ENCODE results near the gene SYNM.
A peak's percentile ranks its signal among the peaks of the same experiment; 100 is the strongest.
"Not testable (repeated sequence)": the region's sequence is repeated elsewhere in the genome, so short reads cannot be mapped to it uniquely, and the experiment has no call there.

Gene SYNM

GRCh38 chr15:99109555-99110021 is 4.7 kb downstream of the SYNM start:
- DNase-seq, result no peak

DNA sequence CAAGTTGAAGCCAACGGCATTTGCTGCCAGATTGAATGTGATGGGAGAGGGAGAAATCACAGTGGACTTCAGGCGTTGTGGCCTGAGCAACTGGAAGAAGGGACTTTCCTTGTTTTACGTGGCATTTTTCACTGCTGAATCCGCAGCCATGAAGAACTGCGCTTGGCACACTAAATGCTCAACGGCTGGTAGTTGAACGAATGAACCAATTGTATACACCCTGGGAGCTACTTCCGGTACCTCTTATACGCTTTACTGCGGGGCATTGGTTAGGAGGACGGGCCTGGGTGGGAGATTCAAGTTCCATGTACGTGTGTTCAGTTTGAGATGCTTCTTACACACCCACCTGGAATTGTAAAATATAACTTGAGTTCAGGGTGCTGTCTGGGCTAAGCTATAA is 5.2 kb downstream of the SYNM start:
- no peak for DNase-seq

- DNase-seq, result no peak
These were observed 5.9 kb downstream of the SYNM start for GRCh38 chr15:99110581-99111320.

DNA sequence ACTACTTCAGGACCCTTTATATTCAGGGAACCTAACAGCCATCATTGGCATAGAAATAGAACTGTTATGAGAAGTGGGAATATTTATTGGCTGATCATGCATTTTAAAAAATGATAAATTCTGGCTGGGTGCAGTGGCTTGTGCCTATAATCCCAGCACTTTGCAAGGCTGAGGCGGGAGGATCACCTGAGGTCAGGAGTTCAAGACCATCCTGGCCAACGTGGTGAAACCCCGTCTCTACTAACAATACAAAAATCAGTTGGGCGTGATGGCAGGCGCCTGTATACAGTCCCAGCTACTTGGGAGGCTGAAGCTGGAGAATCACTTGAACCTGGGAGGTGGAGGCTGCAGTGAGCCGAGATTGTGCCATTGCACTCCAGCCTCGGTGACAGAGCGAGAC is 6.8 kb downstream of the SYNM start:
- DNase-seq, result not testable (repeated sequence)

DNA sequence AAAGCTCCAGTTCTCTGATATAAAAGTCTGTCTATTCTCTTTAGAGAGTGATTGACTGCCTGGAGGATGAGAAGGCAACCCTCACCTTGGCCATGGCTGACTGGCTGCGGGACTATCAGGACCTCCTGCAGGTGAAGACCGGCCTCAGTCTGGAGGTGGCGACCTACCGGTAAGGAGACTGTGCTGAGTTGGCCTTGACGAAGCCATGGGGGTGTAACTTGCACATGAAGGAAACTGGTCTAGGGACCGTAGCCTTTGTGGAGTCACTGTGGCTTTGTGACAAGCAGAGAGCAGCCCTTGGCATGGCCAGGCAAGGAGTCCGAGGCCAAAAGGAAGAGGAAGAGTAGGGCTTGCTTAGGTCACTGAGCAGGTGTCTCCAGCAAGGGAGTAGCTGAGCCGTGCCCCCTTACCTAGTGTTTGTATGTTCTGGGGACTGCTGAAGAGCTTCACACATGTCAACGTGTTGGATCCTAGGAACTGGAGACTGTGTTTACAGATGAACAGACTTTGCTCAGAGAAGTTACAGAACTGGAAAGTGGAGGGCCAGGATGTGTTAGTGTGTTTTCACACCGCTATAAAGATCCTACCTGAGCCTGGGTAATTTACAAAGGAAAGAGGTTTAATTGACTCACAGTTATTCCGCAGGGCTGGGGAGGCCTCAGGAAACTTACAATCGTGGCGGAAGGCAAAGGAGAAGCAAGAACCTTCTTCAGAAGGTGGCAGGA is 8.8 kb downstream of the SYNM start:
- no peak for DNase-seq

- DNase-seq, result no peak
These were observed 9.8 kb downstream of the SYNM start for GRCh38 chr15:99114511-99115299.

DNA sequence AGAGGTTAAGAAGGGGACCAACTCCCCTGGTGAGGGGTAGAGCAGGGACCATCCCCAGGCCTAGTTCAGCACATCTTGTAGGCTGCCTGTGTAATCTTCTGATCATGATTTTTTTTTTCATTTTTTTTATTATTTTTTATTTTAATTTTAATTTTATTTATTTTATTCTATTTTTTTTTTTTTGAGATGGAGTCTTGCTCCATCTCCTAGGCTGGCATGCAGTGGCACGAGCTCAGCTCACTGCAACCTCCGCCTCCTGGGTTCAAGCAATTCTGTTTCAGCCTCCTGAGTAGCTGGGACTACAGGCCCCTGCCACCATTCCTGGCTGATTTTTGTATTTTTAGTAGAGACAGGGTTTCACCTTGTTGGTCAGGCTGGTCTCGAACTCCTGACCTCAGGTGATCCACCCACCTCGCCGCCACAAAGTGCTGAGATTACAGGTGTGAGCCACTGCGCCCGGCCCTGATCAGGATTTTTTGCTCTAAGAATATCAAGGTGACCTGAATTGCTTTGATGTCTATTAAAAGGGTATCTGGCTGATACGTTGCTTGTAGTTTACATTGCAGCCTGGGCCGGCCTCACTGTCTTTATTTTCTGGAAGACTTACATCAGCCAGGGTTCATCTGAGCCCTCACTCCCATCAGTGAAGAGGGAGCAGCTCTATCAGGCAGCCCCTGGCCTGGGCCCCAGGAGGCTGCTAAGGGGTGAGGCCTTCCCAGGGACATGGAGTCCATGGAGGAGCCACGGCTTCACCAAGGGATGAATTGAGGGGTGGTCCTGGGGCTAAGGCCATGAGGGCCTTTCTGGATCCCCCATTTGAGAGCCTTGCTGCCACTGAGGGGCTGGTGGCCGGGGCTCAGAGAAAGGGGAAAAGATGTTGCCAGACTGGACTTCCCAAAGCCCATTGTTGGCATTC is 10.7 kb downstream of the SYNM start:
- DNase-seq, result no peak

- DNase-seq, result no peak
These were observed 12.2 kb downstream of the SYNM start for GRCh38 chr15:99117111-99117510.

- DNase-seq, result no peak
These were observed 12.8 kb downstream of the SYNM start for GRCh38 chr15:99117563-99118257.

- no peak for DNase-seq
These were observed 13.4 kb downstream of the SYNM start for GRCh38 chr15:99118258-99118632.

DNA sequence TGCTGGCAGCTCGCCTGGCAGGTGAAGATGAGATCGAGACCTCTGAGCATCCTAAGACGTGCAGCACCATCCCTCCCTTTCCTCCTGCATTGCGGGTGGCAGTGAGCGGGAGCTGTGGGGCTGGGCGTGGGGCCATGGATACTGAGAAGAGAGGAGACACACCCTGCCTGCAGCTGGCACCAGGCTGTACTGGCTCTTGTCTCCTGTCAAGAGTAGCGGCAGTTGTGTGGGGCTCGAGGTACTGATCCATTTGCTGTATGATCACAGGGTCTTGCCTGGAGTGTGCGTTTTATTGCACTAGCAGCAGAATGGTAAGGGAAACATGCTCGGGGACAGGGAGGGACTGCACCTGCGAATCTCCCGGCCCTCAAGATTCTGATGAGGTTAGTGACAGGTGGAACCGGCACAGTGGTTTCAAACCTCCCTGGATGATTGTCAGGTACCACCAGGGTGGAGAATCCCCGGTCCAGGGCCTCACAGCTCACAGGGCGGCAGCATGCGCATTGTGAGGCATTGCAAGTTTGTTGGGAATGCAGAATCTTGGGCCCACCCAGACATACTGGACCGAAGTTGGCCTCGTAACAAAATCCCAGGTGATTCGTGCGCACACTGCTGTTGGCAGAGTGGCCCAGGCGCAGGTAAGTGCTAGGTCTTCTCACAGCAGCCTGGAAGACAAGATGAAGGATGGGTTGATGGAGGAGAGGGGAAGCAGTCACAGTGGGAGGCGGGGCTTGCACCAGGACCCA is 14.1 kb downstream of the SYNM start:
- no peak for DNase-seq

GRCh38 chr15:99120050-99120777 is 15.3 kb downstream of the SYNM start:
- no peak for DNase-seq

DNA sequence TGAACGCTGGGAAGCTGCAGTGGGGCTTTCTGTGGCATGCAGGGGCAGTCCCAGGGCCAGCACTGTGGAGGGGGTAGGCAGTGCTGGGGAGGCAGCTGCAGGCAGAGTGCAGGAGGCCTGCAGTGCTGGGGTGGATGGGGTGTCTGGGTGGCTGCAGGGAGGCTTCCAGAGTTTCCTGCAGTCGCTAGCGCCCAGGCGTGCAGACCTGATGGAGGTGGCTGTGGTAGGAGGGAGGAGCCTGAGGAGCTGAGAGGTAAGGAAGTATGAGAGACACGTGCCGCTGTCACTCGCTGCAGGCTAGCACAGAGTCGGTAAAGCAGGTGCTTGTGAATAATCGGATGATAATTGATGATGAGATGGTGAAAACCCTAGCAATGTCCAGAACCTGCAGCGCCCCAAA is 16.3 kb downstream of the SYNM start:
- no peak for DNase-seq

DNA sequence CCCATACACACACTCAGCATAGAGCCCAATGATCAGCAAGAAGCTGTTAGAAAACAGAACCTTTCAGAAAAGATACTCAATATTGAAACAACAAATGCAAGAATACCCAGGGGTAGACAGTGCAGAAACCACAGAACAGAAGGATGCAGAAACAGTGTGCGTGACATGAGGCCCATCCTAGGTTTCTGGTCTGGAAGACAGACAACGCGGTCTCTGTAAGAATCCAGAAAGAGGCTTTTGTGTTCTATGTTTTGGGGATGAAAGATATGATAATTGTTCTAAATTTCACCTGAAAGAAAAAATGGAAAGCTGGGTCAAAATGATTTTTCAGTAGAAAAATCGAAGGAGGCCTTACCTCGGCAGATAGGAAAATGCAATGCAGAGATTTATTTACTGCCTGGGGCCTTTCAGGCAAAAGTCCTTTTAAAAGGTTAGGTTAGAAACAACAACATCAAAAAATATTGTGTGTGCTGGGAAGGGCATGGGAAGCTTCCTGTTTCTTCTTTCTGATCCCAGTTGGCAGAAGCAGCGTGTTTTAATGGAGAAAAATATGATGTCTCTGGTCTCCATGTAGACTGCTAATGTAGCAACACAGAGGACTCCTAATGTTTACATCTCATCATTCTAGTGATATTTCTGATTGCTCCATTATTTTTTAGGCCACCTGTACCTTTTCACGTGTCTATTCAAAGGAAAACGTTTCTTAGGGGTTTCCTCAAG is 17.0 kb downstream of the SYNM start:
- no peak for DNase-seq

GRCh38 chr15:99122831-99123712 is 18.2 kb downstream of the SYNM start:
- no peak for DNase-seq

DNA sequence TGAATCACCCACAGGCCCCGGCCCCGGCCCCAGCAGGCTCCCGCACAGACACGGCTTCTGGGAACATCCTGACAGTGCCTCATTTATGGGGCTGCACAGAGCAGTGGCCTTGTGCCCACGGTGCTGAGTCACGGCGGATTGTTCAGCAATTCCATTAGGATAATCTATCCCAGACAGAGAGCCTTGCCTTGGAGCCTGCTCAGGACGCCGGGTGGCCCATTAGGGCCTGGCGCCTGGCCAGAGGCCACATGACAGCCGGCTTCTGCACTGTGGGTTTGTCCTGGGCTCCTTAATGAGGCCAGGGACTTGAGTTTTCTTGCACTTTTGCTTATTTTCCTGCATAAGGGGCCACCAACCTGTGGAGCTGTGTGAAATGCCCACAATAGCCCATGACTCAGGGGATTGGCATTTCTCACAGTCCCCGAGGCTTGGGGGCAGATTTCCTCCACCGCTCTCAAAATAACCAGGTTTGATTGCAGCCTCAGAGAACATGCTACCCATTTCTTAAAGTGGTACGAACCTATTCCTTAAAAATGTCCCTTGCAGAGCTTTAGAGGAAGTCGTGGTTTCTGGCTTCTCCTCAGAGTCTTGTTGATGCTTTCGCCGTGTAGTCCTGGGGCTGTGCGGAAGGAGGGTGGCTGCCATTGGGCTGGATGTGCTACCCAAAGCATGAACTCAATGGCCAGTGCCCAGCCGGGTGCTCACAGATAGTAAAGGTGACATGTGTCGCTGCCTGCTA is 19.0 kb downstream of the SYNM start:
- DNase-seq, result peak; percentile 42

DNA sequence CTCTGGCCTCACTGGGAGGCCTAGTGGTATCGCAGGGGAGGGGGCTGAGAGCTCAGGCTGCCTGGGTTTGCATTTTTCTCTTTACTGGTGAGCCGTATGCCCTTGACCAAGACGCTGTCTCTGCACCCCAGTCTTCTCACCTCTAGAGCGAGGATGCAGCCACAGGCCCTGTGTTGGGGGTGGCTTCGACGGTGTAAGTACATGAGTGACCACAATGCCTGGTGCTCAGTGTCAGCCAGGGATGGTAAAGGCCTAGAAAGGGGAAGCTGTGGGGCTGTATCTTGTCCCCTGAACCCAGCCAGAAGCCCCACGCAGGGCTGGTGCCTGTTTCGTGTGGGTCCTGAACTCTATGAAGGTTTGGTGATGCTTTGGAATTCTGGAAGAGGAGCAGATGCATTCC is 19.8 kb downstream of the SYNM start:
- DNase-seq, result no peak

Measured in NCI-H2171 treated with DMSO at 0.1 percent for 48 hours (cell line).